Transverse colon (tissue), 3 donors: ENCODE data around the gene TLL2.

Experiments
- CTCF ChIP-seq, 5 experiments: fragments of 200-600 bp in 3 of 5; fragments of 450-650 bp in 2 of 5; sonication (generic) in 3 of 5; IDR thresholded peaks; 1 replicate in 2 of 5; 2 replicates in 3 of 5; pipeline ENCODE4 v1.5.1; 2016 to 2017; ENCODE audit warnings: antibody characterized with exemption in 5 of 5, inconsistent platforms in 3 of 5, mild to moderate bottlenecking in 2 of 5, moderate library complexity in 1 of 5
- POLR2A ChIP-seq: fragments of 450-650 bp; IDR thresholded peaks from one replicate; pipeline ENCODE4 v1.6.1; 2016; ENCODE audit warnings: antibody characterized with exemption, mild to moderate bottlenecking, moderate library complexity

GRCh38 chr10:96488161-96488935 is 25.4 kb downstream of the TLL2 start:
- TF ChIP-seq POLR2A (no peak), CTCF (IDR thresholded peaks at IDR 0.05) (no peak)
